OCI-M1 (cell line): Measurements from ENCODE around the gene ZNF576.
A peak's percentile ranks its signal among the peaks of the same experiment; 100 is the strongest.
"Not testable (repeated sequence)": the region's sequence is repeated elsewhere in the genome, so short reads cannot be mapped to it uniquely, and the experiment has no call there.

Experiments used
- DNase-seq: peaks from one replicate; lab custom pipeline; 2025; lab: John Stamatoyannopoulos, UW

The ZNF576 gene

GRCh38 chr19:43625918-43626579 lies 29.7 kb downstream of the ZNF576 start:
- peak; percentile 94 for DNase-seq

- DNase-seq, result no peak
Measured at GRCh38 chr19:43626838-43627237, 30.4 kb downstream of the ZNF576 start.

- DNase-seq, result no peak
Measured at GRCh38 chr19:43628646-43629326, 32.4 kb downstream of the ZNF576 start.

GRCh38 chr19:43631491-43631890 lies 35.1 kb downstream of the ZNF576 start:
- no peak for DNase-seq

GRCh38 chr19:43633520-43633919 lies 37.1 kb downstream of the ZNF576 start:
- no peak for DNase-seq

GRCh38 chr19:43634068-43634467 lies 37.7 kb downstream of the ZNF576 start:
- DNase-seq, result no peak

- no peak for DNase-seq
Measured at GRCh38 chr19:43634506-43634871, 38.1 kb downstream of the ZNF576 start.

GRCh38 chr19:43634872-43635560 lies 38.6 kb downstream of the ZNF576 start:
- no peak for DNase-seq

GRCh38 chr19:43635561-43635940 lies 39.2 kb downstream of the ZNF576 start:
- not testable (repeated sequence) for DNase-seq

- DNase-seq, result no peak
Measured at GRCh38 chr19:43636121-43636683, 39.8 kb downstream of the ZNF576 start.

GRCh38 chr19:43638214-43638994 lies 42.0 kb downstream of the ZNF576 start:
- no peak for DNase-seq

- DNase-seq, result no peak
Measured at GRCh38 chr19:43638995-43639518, 42.7 kb downstream of the ZNF576 start.

GRCh38 chr19:43639519-43640423 lies 43.4 kb downstream of the ZNF576 start, which contains the start of gene CADM4:
Gene CADM4, minus strand, starts transcription at chr19:43639850. Its CDS starts 60 bp downstream, at chr19:43639790.
- peak; percentile 25 for DNase-seq

GRCh38 chr19:43640424-43640757 lies 44.0 kb downstream of the ZNF576 start:
- no peak for DNase-seq

GRCh38 chr19:43641333-43641732 lies 44.9 kb downstream of the ZNF576 start:
- DNase-seq, result no peak

GRCh38 chr19:43642531-43642930 lies 46.1 kb downstream of the ZNF576 start:
- no peak for DNase-seq

- DNase-seq, result no peak
Measured at GRCh38 chr19:43643326-43643725, 46.9 kb downstream of the ZNF576 start.

GRCh38 chr19:43644181-43644580 lies 47.8 kb downstream of the ZNF576 start:
- no peak for DNase-seq

- DNase-seq, result no peak
Measured at GRCh38 chr19:43648633-43649032, 52.2 kb downstream of the ZNF576 start.

GRCh38 chr19:43649514-43649913 lies 53.1 kb downstream of the ZNF576 start:
- no peak for DNase-seq

- DNase-seq, result not testable (repeated sequence)
Measured at GRCh38 chr19:43650276-43650675, 53.9 kb downstream of the ZNF576 start.
